Measurements from ENCODE around the gene PCNX2.
A peak's percentile ranks its signal among the peaks of the same experiment; 100 is the strongest.

PCNX2 gene

DNA sequence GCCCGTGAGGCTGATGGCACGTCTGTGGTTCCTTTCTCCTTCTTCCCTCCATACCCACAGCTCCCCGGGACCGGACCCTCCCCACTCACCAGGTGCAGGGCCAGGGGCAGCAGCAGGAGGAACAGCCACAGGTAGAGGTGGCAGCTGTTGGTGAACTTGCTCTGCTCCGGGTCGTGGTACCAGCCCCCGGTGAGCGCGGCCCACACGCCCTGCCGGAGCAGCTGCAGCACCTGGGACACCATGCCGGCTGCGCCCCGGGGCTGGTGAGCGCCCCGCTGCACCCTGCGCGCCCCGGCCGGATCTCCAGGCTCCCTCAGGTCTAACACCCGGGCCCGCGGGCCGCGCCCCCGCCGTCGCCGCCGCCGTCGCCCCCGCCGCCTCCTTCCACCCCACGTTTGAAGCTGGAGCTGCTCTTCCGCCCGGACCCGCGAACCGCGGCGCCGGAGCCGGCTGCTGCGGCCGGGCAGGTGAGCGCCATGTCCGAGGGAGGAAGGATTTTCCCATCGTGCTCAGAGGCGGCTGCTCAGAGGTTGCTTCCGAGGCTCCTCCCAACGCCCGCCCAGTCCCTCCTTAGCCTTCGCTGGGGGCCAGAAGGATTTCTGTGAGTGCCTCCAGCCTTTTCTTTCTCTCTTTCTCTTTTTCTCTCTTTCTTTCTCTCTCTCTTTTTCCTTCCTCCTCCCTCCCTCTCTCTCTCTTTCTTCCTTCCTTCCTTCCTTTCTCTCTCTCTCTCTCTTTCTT lies at the start of gene PCNX2:
PCNX2 (minus strand) TSS at position 489 of the 738 bp plus-strand sequence; CDS start at position 242, 247 bp downstream.
- DNase-seq: peak; percentile 79

DNA sequence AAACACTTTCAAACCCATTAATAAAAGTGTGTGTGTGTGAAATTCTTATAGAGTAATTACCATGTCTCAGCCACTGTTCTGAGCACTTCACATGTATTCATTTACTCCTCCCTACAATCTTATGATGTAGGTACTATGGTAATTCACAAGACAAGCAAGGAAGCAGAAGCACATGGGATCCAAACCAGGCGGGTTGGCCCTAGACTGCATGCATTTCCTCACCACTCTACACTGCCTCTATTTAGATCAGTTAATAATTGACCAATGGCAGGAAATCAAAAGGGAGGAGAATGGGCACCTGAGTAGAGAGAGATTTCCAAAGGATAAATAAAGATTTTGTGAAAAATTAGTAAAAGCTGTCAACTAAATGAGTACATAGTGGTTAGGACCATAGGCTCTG lies 47.7 kb upstream of the PCNX2 start:
- no peak for DNase-seq

GRCh38 chr1:233342086-233342485 lies 46.6 kb upstream of the PCNX2 start:
- DNase-seq: no peak

DNA sequence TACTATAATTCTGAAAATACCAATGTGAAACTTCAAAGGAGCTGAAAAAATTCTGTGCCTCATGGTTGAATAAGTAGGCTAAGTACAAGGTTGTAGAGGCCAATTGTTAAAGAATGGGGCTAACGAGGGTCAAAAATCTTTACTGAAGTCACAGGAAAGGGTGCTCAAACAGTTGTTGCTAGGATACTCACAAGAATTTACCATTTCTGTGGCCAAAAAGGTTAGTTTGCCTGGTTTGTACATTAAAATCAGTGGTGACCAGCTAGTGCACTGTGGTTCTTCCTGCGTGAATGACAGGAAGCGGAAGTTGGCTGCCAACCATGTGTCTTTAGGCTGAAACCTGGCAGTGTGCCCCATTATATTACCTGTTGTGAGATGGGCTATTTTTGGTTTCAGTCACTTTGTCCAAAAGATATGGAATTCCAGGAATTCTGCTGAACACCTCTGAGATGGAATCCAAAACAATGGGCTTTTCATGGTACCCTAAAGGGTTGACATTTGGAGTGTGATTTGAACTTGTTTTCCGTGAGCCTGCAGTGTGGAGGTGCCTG lies 45.5 kb upstream of the PCNX2 start:
- no peak for DNase-seq

DNA sequence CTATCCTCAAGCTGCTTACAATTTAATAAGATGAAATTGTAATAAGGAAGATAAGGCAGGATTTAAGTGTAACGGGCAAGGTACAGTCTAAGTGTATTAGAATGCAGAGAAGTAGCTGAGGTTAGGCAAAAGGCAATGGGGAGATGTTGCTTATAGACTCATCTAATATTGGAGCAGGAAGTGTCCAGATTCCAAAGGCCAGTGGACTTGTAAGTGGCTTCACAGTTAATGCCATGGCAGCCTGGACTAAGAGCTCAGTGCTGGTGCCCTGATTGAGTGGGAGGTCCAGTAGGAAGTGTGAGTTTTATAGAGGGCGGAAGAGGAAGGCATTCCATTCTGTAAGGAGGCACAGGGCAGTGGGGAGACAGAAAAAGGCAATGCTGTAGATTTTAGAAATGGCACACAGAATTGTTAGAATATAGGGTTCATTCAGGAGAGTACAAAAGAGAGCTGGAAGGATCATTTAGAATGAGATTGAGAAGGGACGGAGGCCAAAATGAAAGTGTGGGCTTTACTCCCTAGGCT lies 44.6 kb upstream of the PCNX2 start:
- DNase-seq: no peak

GRCh38 chr1:233338102-233338501 lies 42.6 kb upstream of the PCNX2 start:
- DNase-seq: no peak

- no peak for DNase-seq
Measured at GRCh38 chr1:233337505-233337904, 42.0 kb upstream of the PCNX2 start.

- DNase-seq: no peak
Measured at GRCh38 chr1:233336554-233337456, 41.3 kb upstream of the PCNX2 start.

GRCh38 chr1:233334092-233334491 lies 38.6 kb upstream of the PCNX2 start:
- DNase-seq: no peak

DNA sequence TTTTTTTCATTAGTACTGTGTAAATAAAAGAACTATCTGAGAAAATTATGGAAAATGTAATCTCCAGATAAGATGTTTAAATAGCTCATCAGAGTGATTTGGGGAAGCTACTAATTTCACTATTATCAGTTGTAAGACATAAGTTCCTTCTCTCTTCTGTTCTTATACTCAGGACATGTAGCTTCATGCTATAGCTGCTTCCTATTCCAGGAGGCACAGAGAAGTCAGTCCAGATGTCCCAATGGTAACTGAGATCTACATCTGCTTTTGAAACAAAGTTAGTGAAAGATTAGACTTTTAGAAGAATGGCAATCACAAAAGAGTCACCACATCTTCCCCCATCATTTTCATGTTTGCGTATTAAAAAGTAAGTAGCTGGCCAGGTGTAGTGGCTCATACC lies 37.6 kb upstream of the PCNX2 start:
- no peak for DNase-seq

DNA sequence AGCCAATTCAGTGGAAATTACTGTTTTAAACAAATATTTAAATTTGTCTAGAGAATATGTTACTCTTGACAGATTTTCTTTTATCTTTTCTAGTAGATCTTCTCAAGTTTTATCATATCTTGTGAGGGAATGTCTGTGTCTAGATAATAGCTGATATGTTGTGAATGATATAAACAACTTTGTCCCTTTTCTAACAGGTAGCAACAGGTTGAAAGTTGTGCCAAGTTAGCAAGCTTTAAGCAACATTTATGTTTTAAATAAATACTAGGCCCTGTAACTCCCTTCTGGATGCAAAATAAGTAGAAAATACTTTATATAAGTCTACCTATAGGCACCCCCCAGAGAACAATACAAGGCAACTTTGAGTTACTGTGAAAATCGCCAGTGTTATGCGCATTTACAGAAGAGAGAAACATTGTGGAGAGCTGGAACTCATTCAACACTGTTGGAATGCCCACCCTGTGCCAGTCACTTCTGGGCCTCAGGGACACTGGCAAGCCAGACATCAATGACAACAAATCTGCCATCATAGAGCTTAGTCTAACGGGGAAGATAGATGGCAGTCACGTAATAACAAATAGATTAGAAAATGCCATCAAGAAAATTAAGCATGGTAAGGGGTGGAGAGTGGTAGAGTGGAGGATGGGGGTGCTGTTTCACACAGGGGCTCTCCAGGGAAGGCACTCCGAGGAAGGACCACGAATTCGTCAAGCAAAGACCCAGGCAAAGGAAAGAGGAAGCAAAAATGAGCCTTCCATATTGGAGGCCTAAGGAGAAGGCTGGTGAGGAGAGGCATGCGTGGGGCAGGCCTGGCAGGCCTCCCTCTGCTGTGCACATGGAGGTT lies 36.4 kb upstream of the PCNX2 start:
- DNase-seq: no peak

GRCh38 chr1:233328142-233328921 lies 32.8 kb upstream of the PCNX2 start:
- DNase-seq: peak; percentile 44

GRCh38 chr1:233327651-233328141 lies 32.2 kb upstream of the PCNX2 start, which contains the start of gene MAP3K21:
TSS of gene MAP3K21 (plus strand) at chr1:233327724. CDS start at chr1:233328029, 305 bp downstream.
- no peak for DNase-seq

GRCh38 chr1:233326811-233327650 lies 31.5 kb upstream of the PCNX2 start:
- DNase-seq: peak; percentile 98

DNA sequence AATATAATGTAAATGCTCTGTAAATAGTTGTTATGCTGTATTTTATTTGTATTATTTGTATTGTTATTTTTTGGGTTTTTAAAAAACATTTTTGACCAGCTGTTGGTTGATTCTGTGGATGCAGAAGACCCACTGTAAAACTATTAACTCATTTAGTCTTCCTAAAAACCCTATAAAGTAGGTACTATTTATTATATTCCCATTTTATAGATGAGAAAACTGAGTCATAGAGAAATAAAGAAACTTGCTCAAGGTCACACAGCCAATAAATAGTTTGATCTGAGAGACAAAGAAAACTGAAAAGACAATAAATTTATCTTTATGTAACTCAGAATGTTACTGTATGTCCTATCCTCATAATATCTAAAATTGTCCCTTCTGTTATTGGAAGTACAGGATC lies 30.8 kb upstream of the PCNX2 start:
- DNase-seq: no peak

- no peak for DNase-seq
Measured at GRCh38 chr1:233323718-233324117, 28.2 kb upstream of the PCNX2 start.

DNA sequence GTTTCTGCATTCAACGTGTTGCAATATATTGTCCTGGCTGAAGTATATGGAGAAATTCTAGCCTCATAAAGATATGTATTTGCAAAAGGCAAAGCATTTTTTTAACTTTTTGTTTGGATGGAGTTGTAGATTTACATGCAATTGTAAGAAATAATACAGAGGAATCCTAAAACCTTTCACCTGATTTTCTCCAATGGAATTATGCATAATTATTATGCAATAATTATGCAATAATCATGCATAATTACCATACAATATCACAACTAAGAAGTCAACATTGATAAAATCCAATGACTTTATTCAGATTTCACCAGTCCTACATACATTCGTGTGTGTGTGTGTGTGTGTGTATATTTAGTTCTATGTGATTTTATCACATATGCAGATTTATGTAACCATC lies 24.5 kb upstream of the PCNX2 start:
- DNase-seq: no peak

DNA sequence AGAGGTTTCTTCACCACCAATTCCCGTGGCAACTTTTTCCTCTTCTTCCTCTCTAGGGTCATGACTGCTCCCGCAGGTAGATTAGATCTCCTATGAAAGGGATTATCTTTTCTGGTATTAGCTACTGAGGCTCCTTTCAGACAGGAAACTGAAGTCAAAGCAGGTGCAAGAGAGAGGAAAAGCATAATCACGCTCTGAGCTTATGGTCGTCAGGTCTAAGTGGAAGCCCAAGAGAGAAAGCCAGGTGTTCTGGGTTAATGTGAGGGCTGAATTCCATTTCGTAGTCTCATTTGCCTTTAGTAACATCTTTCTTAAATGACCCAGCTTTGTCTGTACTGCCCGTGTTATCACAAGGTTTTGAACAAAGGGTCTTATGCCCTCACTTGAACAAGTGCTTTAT lies 23.7 kb upstream of the PCNX2 start:
- DNase-seq: no peak

- no peak for DNase-seq
Measured at GRCh38 chr1:233316473-233316872, 20.9 kb upstream of the PCNX2 start.

DNA sequence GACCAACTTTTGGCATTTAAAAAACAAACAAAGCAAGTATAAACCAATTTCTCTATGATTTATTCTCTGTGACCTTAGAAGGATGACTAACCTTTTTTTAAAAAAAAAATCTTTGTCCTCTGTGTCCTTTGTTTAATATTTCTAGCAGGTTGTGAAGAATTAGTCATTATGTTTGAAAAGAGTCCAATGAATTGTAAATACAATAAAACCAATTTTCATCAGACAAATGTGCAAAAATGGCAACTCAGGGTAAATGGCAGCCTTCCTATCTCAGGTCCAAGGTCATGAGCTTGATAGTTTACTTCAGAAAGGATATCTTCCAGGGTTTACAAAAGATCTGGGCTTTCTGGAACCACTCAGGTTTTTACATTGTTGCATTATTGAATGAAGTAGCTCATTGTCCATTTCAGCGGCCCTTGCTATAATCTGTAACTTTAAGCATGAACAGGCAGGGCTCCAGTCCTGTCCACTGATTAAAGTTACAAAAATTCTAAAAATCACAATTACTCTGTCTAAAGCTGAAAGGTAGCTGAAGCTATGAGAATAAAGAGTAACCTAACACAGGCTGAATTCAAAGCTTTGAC lies 20.3 kb upstream of the PCNX2 start:
- DNase-seq: no peak
